Suprapubic skin (tissue), 4 donors: ENCODE data around the gene PTPRN2. TPM values are rescaled to one million over a fixed set of nuclear protein-coding genes. Genes with fewer than 3 reads are reported as not detected.
"Not testable (repeated sequence)": the region's sequence is repeated elsewhere in the genome, so short reads cannot be mapped to it uniquely, and the experiment has no call there.

Experiments
- DNase-seq, 2 donors: peaks; one replicate each; pipeline ENCODE4 v3.0.0-alpha.2; 2019; ENCODE audit warnings: low spot score in 2 of 2
- H3K27ac ChIP-seq: fragments of 200-600 bp; sonication (generic); one replicate; pipeline ENCODE4 v1.5.1; 2019
- H3K27me3 ChIP-seq: fragments of 200-600 bp; sonication (generic); one replicate; pipeline ENCODE4 v1.5.1; 2019
- H3K36me3 ChIP-seq: fragments of 200-600 bp; sonication (generic); one replicate; pipeline ENCODE4 v1.5.1; 2019
- H3K4me1 ChIP-seq: fragments of 200-600 bp; sonication (generic); one replicate; pipeline ENCODE4 v1.5.1; 2019
- H3K4me3 ChIP-seq: fragments of 200-600 bp; sonication (generic); one replicate; pipeline ENCODE4 v1.5.1; 2019; ENCODE audit warnings: mild to moderate bottlenecking
- H3K9me3 ChIP-seq: fragments of 200-600 bp; sonication (generic); one replicate; pipeline ENCODE4 v1.5.1; 2019
- CTCF ChIP-seq, 2 donors: fragments of 200-600 bp in 1 of 2; fragments of 450-650 bp in 1 of 2; sonication (generic) in 1 of 2; IDR thresholded peaks; one replicate each; pipeline ENCODE4 v1.5.1; 2016 to 2019; ENCODE audit warnings: antibody characterized with exemption in 2 of 2, mild to moderate bottlenecking in 1 of 2, moderate library complexity in 1 of 2
- EP300 ChIP-seq: sonication (generic); formaldehyde crosslinking; IDR thresholded peaks from one replicate; pipeline ENCODE4 v1.6.1; 2017; ENCODE audit warnings: antibody characterized with exemption
- POLR2A ChIP-seq, 2 donors: fragments of 450-650 bp; IDR thresholded peaks; one replicate each; pipeline ENCODE4 v1.6.1; 2017; ENCODE audit warnings: antibody characterized with exemption in 2 of 2, mild to moderate bottlenecking in 2 of 2, moderate library complexity in 2 of 2
- POLR2AphosphoS5 ChIP-seq, 3 donors: sonication (generic); formaldehyde crosslinking; IDR thresholded peaks; one replicate each; pipeline ENCODE4 v1.6.1; 2017; ENCODE audit warnings: antibody characterized with exemption in 3 of 3
- WGBS: methylation state at CpG from one replicate; pipeline ENCODE4 v1.1.5; 2018; 5-methylcytosine and 5-hydroxymethylcytosine counted together
- total RNA-seq, 4 donors: library from RNA; depleted of rRNA; stranded (reverse); fragments of >200 nt; gene quantifications; one replicate each; pipeline ENCODE4 v1.1.0, GENCODE V29; 2016

PTPRN2 gene
- total RNA-seq, 4 donors from 2014 or later, result 0.23 to 1.8 (median 1.3) TPM

DNA sequence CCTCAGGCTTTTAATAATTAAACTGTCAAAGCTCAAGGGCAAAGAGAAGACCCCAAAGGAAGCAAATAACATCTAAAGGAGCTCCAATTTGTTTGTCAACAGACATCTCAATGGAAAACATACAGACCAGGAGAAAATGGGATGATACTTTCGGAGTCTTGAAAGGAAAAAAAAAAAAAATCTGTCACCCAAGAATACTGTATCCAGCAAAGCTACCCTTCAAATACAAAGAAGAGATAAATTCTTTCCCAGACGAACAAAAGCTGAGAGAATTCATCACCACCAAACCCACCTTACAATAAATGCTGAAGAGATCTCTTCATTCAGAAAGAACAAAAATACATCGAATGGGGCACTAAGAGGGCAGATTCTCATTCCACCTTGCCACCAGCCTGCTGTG, 232.8 kb downstream of the PTPRN2 start:
- no peak for TF ChIP-seq CTCF (IDR thresholded peaks at IDR 0.05)
- no peak for TF ChIP-seq EP300
- no peak for TF ChIP-seq POLR2A (IDR thresholded peaks at IDR 0.05)
- no peak for TF ChIP-seq POLR2AphosphoS5 (IDR thresholded peaks at IDR 0.05)
- Histone ChIP-seq H3K36me3 (no peaks in the 10 kb centered on the region), H3K27me3 (peaks cover 8% of the 10 kb centered on the region), H3K4me1 (no peaks in the 10 kb centered on the region), H3K27ac (no peak overlapping the region), H3K9me3 (peaks cover 12% of the 10 kb centered on the region), H3K4me3 (no peak overlapping the region)
- no peak for DNase-seq
- 87% methylated on average over 3 of the region's 3 CpGs for WGBS

GRCh38 chr7:158353606-158354570, 233.7 kb downstream of the PTPRN2 start:
- Histone ChIP-seq H3K9me3 (peaks cover 12% of the 10 kb centered on the region), H3K4me3 (no peak overlapping the region), H3K27me3 (peaks cover 10% of the 10 kb centered on the region), H3K27ac (no peak overlapping the region), H3K4me1 (no peaks in the 10 kb centered on the region), H3K36me3 (no peaks in the 10 kb centered on the region)
- peak in 1 of 2 donors; percentile 25 for DNase-seq
- TF ChIP-seq POLR2AphosphoS5 (IDR thresholded peaks at IDR 0.05) (no peak), CTCF (IDR thresholded peaks at IDR 0.05) (peak in 1 of 2 donors; percentile 19)
- 53% methylated on average over 12 of the region's 12 CpGs for WGBS

DNA sequence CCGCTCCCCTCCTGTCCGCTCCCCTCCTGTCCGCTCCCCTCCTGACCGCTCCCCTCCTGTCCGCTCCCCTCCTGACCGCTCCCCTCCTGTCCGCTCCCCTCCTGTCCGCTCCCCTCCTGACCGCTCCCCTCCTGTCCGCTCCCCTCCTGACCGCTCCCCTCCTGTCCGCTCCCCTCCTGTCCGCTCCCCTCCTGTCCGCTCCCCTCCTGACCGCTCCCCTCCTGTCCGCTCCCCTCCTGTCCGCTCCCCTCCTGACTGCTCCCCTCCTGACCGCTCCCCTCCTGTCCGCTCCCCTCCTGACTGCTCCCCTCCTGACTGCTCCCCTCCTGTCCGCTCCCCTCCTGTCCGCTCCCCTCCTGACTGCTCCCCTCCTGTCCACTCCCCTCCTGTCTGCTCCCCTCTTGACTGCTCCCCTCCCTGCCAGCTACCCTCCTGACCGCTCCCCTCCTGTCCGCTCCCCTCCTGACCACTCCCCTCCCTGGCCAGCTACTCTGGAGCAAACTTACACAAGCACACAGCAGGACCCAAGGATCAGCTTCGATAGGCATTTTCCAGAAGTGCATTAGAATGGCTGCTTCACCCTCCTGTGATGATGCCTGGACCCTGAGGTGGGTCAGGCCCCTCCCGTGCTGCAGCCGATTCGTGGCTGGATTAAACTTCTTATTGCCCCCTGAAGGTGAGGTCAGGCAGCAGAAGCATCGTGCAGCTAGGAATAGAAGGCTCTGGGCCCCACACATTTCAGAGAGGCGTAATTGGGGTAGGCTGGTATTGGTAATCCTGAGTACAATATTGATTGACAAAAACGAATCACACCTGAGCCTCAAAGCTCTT, 235.5 kb downstream of the PTPRN2 start:
- 85% methylated on average over 27 of the region's 30 CpGs for WGBS
- not testable (repeated sequence) for H3K4me3 ChIP-seq, H3K27ac ChIP-seq, H3K27me3 ChIP-seq, H3K36me3 ChIP-seq, H3K4me1 ChIP-seq
- DNase-seq, result peak in 1 of 2 donors; percentile 14
- peaks cover 12% of the 10 kb centered on the region for H3K9me3 ChIP-seq

DNA sequence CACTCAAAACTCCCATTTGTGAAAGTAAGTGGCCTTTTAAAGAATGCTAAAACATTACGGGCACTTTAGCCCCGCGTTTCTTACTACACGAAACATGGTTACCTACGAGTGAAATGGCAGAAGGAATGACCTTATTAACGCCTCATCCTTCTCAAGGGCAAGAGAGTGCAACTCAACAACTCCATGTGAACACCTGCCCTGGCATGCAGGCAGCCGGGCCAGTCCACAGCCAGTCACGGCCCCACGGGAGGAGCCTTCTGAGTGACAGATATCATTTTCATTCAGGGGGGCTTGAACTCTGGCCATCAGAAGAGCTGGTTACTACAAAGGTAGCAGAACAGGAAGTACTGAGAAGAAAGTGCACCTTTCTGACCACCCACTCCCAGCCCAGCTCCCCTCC, 236.1 kb downstream of the PTPRN2 start:
- peaks cover 3% of the 10 kb centered on the region for H3K27me3 ChIP-seq
- H3K9me3 ChIP-seq, result peaks cover 12% of the 10 kb centered on the region
- H3K27ac ChIP-seq, result no peak overlapping the region
- TF ChIP-seq CTCF (IDR thresholded peaks at IDR 0.05), result no peak
- no peak for TF ChIP-seq POLR2AphosphoS5 (IDR thresholded peaks at IDR 0.05)
- no peak for TF ChIP-seq POLR2A (IDR thresholded peaks at IDR 0.05)
- no peak for TF ChIP-seq EP300
- WGBS, result 72% methylated on average over 6 of the region's 9 CpGs
- no peaks in the 10 kb centered on the region for H3K36me3 ChIP-seq
- H3K4me1 ChIP-seq, result no peaks in the 10 kb centered on the region
- H3K4me3 ChIP-seq, result no peak overlapping the region
- peak in 1 of 2 donors; percentile 24 for DNase-seq

DNA sequence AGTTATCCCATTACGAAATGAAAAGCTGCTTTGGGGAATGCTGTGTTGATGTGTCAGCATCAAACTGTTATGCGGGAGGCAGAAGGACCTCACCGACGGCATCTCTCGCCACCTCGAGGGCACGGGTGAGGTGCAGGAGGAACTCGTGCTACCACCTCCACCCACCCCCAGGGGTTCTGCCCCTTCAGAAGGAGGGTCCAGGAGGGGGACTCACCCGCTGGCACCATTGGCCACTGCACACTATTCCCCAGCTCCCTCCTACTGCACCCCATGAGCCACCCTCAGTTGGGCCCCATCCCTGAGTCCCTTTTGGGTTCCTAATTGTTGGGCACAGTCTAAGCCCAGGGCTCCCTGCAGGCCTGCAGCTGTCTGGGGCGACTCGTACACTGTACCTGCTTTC, 236.6 kb downstream of the PTPRN2 start:
- Histone ChIP-seq H3K36me3 (no peaks in the 10 kb centered on the region), H3K27me3 (peaks cover 3% of the 10 kb centered on the region), H3K9me3 (peaks cover 12% of the 10 kb centered on the region), H3K4me3 (no peak overlapping the region), H3K27ac (no peak overlapping the region), H3K4me1 (no peaks in the 10 kb centered on the region)
- peak in 1 of 2 donors; percentile 45 for DNase-seq
- WGBS, result 75% methylated on average over 3 of the region's 11 CpGs
- TF ChIP-seq EP300, result no peak
- TF ChIP-seq CTCF (IDR thresholded peaks at IDR 0.05), result no peak
- no peak for TF ChIP-seq POLR2A (IDR thresholded peaks at IDR 0.05)
- no peak for TF ChIP-seq POLR2AphosphoS5 (IDR thresholded peaks at IDR 0.05)
